ENCODE results near the gene CADPS2.

The CADPS2 gene

GRCh38 chr7:122790591-122790990 is 95.7 kb downstream of the CADPS2 start:
- Histone ChIP-seq H3K4me2 (ENCODE audit: low read depth, low read length, poor library complexity, severe bottlenecking) (no peak overlapping the region), H4K20me1 (ENCODE audit: insufficient read depth, low read length, poor library complexity, severe bottlenecking) (no peaks in the 10 kb centered on the region)

GRCh38 chr7:122790132-122790531 is 96.1 kb downstream of the CADPS2 start:
- H3K9me3 ChIP-seq (ENCODE audit: insufficient read depth, low read depth, low read length) = no peaks in the 10 kb centered on the region
- no peak overlapping the region for H3K4me2 ChIP-seq (ENCODE audit: low read depth, low read length, poor library complexity, severe bottlenecking)
- H3K9me2 ChIP-seq (replicated peaks; ENCODE audit: low read depth, low read length) = no peaks in the 10 kb centered on the region
- no peaks in the 10 kb centered on the region for H3K27me3 ChIP-seq (ENCODE audit: insufficient read depth, low read length, poor library complexity, severe bottlenecking)
- H3K4me3 ChIP-seq (ENCODE audit: low read length, poor library complexity, severe bottlenecking) = no peak overlapping the region
- no peak overlapping the region for H3K9ac ChIP-seq (ENCODE audit: low read depth, low read length, poor library complexity, severe bottlenecking)
- H3K4me1 ChIP-seq (ENCODE audit: insufficient read depth, low read length, poor library complexity, severe bottlenecking) = no peaks in the 10 kb centered on the region
- no peaks in the 10 kb centered on the region for H3K79me2 ChIP-seq (ENCODE audit: insufficient read depth, low read length)
- no peak overlapping the region for H2AFZ ChIP-seq (ENCODE audit: low read length)
- no peak for TF ChIP-seq EZH2phosphoT487 (IDR thresholded peaks at IDR 0.05; ENCODE audit: borderline replicate concordance)
- H3F3A ChIP-seq (ENCODE audit: low read depth) = no peaks in the 10 kb centered on the region
- H3K36me3 ChIP-seq (ENCODE audit: insufficient read depth, low read length) = no peaks in the 10 kb centered on the region
- no peaks in the 10 kb centered on the region for H4K20me1 ChIP-seq (ENCODE audit: insufficient read depth, low read length, poor library complexity, severe bottlenecking)

More at GRCh38 chr7:122790591-122790990, 95.7 kb downstream of the CADPS2 start:
- Histone ChIP-seq H2AFZ (ENCODE audit: low read length) (no peak overlapping the region), H3K4me3 (ENCODE audit: low read length, poor library complexity, severe bottlenecking) (no peak overlapping the region), H3K9me2 (replicated peaks; ENCODE audit: low read depth, low read length) (no peaks in the 10 kb centered on the region), H3K36me3 (ENCODE audit: insufficient read depth, low read length) (no peaks in the 10 kb centered on the region), H3K79me2 (ENCODE audit: insufficient read depth, low read length) (no peaks in the 10 kb centered on the region), H3K27me3 (ENCODE audit: insufficient read depth, low read length, poor library complexity, severe bottlenecking) (no peaks in the 10 kb centered on the region), H3K4me1 (ENCODE audit: insufficient read depth, low read length, poor library complexity, severe bottlenecking) (no peaks in the 10 kb centered on the region), H3K9me3 (ENCODE audit: insufficient read depth, low read depth, low read length) (no peaks in the 10 kb centered on the region), H3F3A (ENCODE audit: low read depth) (no peaks in the 10 kb centered on the region), H3K9ac (ENCODE audit: low read depth, low read length, poor library complexity, severe bottlenecking) (no peak overlapping the region)
- TF ChIP-seq CTCF (conservative IDR thresholded peaks at IDR 0.05; ENCODE audit: low read length) (no peak), EZH2phosphoT487 (IDR thresholded peaks at IDR 0.05; ENCODE audit: borderline replicate concordance) (no peak)

- TF ChIP-seq CTCF (conservative IDR thresholded peaks at IDR 0.05; ENCODE audit: low read length) (no peak), EZH2phosphoT487 (IDR thresholded peaks at IDR 0.05; ENCODE audit: borderline replicate concordance) (no peak)
- H2AFZ ChIP-seq (ENCODE audit: low read length) = no peak overlapping the region
- H3K4me2 ChIP-seq (ENCODE audit: low read depth, low read length, poor library complexity, severe bottlenecking) = no peak overlapping the region
- no peaks in the 10 kb centered on the region for H3F3A ChIP-seq (ENCODE audit: low read depth)
- H3K9me2 ChIP-seq (replicated peaks; ENCODE audit: low read depth, low read length) = no peaks in the 10 kb centered on the region
- H3K9ac ChIP-seq (ENCODE audit: low read depth, low read length, poor library complexity, severe bottlenecking) = no peak overlapping the region
- H3K27me3 ChIP-seq (ENCODE audit: insufficient read depth, low read length, poor library complexity, severe bottlenecking) = no peaks in the 10 kb centered on the region
- no peak overlapping the region for H3K4me3 ChIP-seq (ENCODE audit: low read length, poor library complexity, severe bottlenecking)
- H3K9me3 ChIP-seq (ENCODE audit: insufficient read depth, low read depth, low read length) = no peaks in the 10 kb centered on the region
- H3K36me3 ChIP-seq (ENCODE audit: insufficient read depth, low read length) = no peaks in the 10 kb centered on the region
- no peaks in the 10 kb centered on the region for H4K20me1 ChIP-seq (ENCODE audit: insufficient read depth, low read length, poor library complexity, severe bottlenecking)
- H3K4me1 ChIP-seq (ENCODE audit: insufficient read depth, low read length, poor library complexity, severe bottlenecking) = no peaks in the 10 kb centered on the region
- H3K79me2 ChIP-seq (ENCODE audit: insufficient read depth, low read length) = no peaks in the 10 kb centered on the region
These were observed 97.1 kb downstream of the CADPS2 start for GRCh38 chr7:122789156-122789555.

GRCh38 chr7:122770686-122771335 is 115.4 kb downstream of the CADPS2 start:
- H3K27me3 ChIP-seq (ENCODE audit: insufficient read depth, low read length, poor library complexity, severe bottlenecking) = no peaks in the 10 kb centered on the region
- H4K20me1 ChIP-seq (ENCODE audit: insufficient read depth, low read length, poor library complexity, severe bottlenecking) = no peaks in the 10 kb centered on the region
- no peak for TF ChIP-seq CTCF (conservative IDR thresholded peaks at IDR 0.05; ENCODE audit: low read length)
- TF ChIP-seq EZH2phosphoT487 (IDR thresholded peaks at IDR 0.05; ENCODE audit: borderline replicate concordance) = no peak

More at GRCh38 chr7:122770686-122771335, 115.4 kb downstream of the CADPS2 start:
- no peaks in the 10 kb centered on the region for H3F3A ChIP-seq (ENCODE audit: low read depth)
- no peak overlapping the region for H3K4me3 ChIP-seq (ENCODE audit: low read length, poor library complexity, severe bottlenecking)
- no peak overlapping the region for H3K4me2 ChIP-seq (ENCODE audit: low read depth, low read length, poor library complexity, severe bottlenecking)
- no peaks in the 10 kb centered on the region for H3K36me3 ChIP-seq (ENCODE audit: insufficient read depth, low read length)
- no peaks in the 10 kb centered on the region for H3K79me2 ChIP-seq (ENCODE audit: insufficient read depth, low read length)
- no peaks in the 10 kb centered on the region for H3K4me1 ChIP-seq (ENCODE audit: insufficient read depth, low read length, poor library complexity, severe bottlenecking)
- H2AFZ ChIP-seq (ENCODE audit: low read length) = no peak overlapping the region
- H3K9me3 ChIP-seq (ENCODE audit: insufficient read depth, low read depth, low read length) = no peaks in the 10 kb centered on the region
- H3K9me2 ChIP-seq (replicated peaks; ENCODE audit: low read depth, low read length) = no peaks in the 10 kb centered on the region
- no peak overlapping the region for H3K9ac ChIP-seq (ENCODE audit: low read depth, low read length, poor library complexity, severe bottlenecking)

All from Loucy (cell line).